Esophagus squamous epithelium (tissue), 5 donors: ENCODE results near the gene SETD1A. TPM values are rescaled to one million over a fixed set of nuclear protein-coding genes. Genes with fewer than 3 reads are reported as not detected.

Experiments
- DNase-seq: peaks from one replicate; lab custom pipeline; 2025; lab: John Stamatoyannopoulos, UW
- H3K27ac ChIP-seq, 4 donors: fragments of 200-600 bp; sonication (generic); one replicate each; pipeline ENCODE4 v1.5.1; 2016 to 2019; ENCODE audit warnings: mild to moderate bottlenecking in 1 of 4
- H3K27me3 ChIP-seq, 4 donors: fragments of 200-600 bp; sonication (generic); 1 replicate in 3 of 4; 2 replicates in 1 of 4; pipeline versions ENCODE4 v1.5.1 to v1.6.0; 2017 to 2021; ENCODE audit warnings: antibody characterized with exemption in 1 of 4
- H3K36me3 ChIP-seq, 3 donors: fragments of 200-600 bp; sonication (generic); one replicate each; pipeline ENCODE4 v1.5.1; 2016 to 2019
- H3K4me1 ChIP-seq, 3 donors: fragments of 200-600 bp; sonication (generic); one replicate each; pipeline ENCODE4 v1.5.1; 2017 to 2019
- H3K4me3 ChIP-seq, 4 donors: fragments of 200-600 bp; sonication (generic); 1 replicate in 3 of 4; 2 replicates in 1 of 4; pipeline ENCODE4 v1.5.1; 2016 to 2019; ENCODE audit warnings: mild to moderate bottlenecking in 2 of 4, moderate library complexity in 1 of 4
- H3K9me3 ChIP-seq, 3 donors: fragments of 200-600 bp; sonication (generic); one replicate each; pipeline ENCODE4 v1.5.1; 2016 to 2019
- CTCF ChIP-seq, 6 experiments: fragments of 450-650 bp in 4 of 6; fragments of 200-600 bp in 2 of 6; sonication (generic) in 2 of 6; IDR thresholded peaks; one replicate each; pipeline ENCODE4 v1.5.1; 2016 to 2019; ENCODE audit warnings: antibody characterized with exemption in 6 of 6, mild to moderate bottlenecking in 4 of 6, moderate library complexity in 4 of 6
- POLR2A ChIP-seq, 4 donors: fragments of 450-650 bp; IDR thresholded peaks; one replicate each; pipeline ENCODE4 v1.6.1; 2017; ENCODE audit warnings: antibody characterized with exemption in 4 of 4, mild to moderate bottlenecking in 4 of 4, moderate library complexity in 3 of 4
- WGBS, 2 donors: methylation state at CpG; one replicate each; pipeline ENCODE4 v1.1.5; 2018; 5-methylcytosine and 5-hydroxymethylcytosine counted together
- intact Hi-C: fragments of 100-400 bp; cut with DNase I; formaldehyde crosslinking; loops from one replicate; pipeline ENCODE4 v1.15.0; 2022
- small RNA-seq, 4 donors: library from RNA; depleted of rRNA; stranded (forward); fragments of <200 nt; gene quantifications; one replicate each; pipeline ENCODE3, GENCODE V24; 2016
- total RNA-seq, 4 donors: library from RNA; depleted of rRNA; stranded (reverse); fragments of >200 nt; gene quantifications; one replicate each; pipeline ENCODE4 v1.1.0, GENCODE V29; 2016
- donor health status: DM: yes; HTN: yes; CAD: no.

Gene SETD1A
- total RNA-seq, 4 donors from 2014 or later: 3.5 to 8.0 (median 5.4) TPM

- Histone ChIP-seq H3K4me3 (no peak overlapping the region), H3K27ac (no peak overlapping the region), H3K9me3 (no peaks in the 10 kb centered on the region), H3K4me1 (peaks cover 6 to 16% (median 10%) of the 10 kb centered on the region in 3 donors), H3K27me3 (no peaks in the 10 kb centered on the region), H3K36me3 (no peaks in the 10 kb centered on the region)
- intact Hi-C loops: no loop called here
- no peak for TF ChIP-seq CTCF (IDR thresholded peaks at IDR 0.05)
- TF ChIP-seq POLR2A (IDR thresholded peaks at IDR 0.05): no peak
- WGBS, 2 donors: 69 to 70% methylated on average over 5 of the region's 5 CpGs
- no peak for DNase-seq
Observed at GRCh38 chr16:31029272-31029671, 71.7 kb downstream of the SETD1A start.

GRCh38 chr16:31031276-31031675 is 73.7 kb downstream of the SETD1A start:
- no peak for DNase-seq
- peaks cover 4 to 17% (median 9%) of the 10 kb centered on the region in 3 donors for H3K36me3 ChIP-seq
- H3K9me3 ChIP-seq: no peaks in the 10 kb centered on the region
- H3K27me3 ChIP-seq: no peaks in the 10 kb centered on the region
- no peak overlapping the region for H3K27ac ChIP-seq
- H3K4me1 ChIP-seq: peaks cover 10 to 34% (median 17%) of the 10 kb centered on the region in 3 donors
- TF ChIP-seq POLR2A (IDR thresholded peaks at IDR 0.05): no peak
- no peak for TF ChIP-seq CTCF (IDR thresholded peaks at IDR 0.05)
- H3K4me3 ChIP-seq: no peak overlapping the region
- WGBS, 2 donors: 78 to 90% methylated on average over 3 to 4 of the region's 4 CpGs
- intact Hi-C loops: no loop called here

GRCh38 chr16:31032736-31033708 is 75.5 kb downstream of the SETD1A start, which contains the start of gene STX4:
TSS of gene STX4 (plus strand) at chr16:31033558. CDS start at chr16:31033806, 248 bp downstream.
- intact Hi-C loops: no loop called here
- peak within 1 kb of the TSS; percentile 89 to 97 (median 95) for H3K27ac ChIP-seq
- H3K9me3 ChIP-seq: no peaks in the 10 kb centered on the region
- peak in 1 of 6 experiments; percentile 19 for TF ChIP-seq CTCF (IDR thresholded peaks at IDR 0.05)
- peak in 2 of 4 donors; percentile 31 to 64 for TF ChIP-seq POLR2A (IDR thresholded peaks at IDR 0.05)
- H3K36me3 ChIP-seq: peaks cover 8 to 35% (median 9%) of the 10 kb centered on the region in 3 donors
- WGBS, 2 donors: 0 to 1% methylated on average over 19 to 31 of the region's 75 CpGs
- H3K4me1 ChIP-seq: peaks cover 10 to 38% (median 17%) of the 10 kb centered on the region in 3 donors
- peak within 1 kb of the TSS; percentile 59 to 99 (median 88) for H3K4me3 ChIP-seq
- no peaks in the 10 kb centered on the region for H3K27me3 ChIP-seq
- peak; percentile 91 for DNase-seq

- WGBS, 2 donors: 1% methylated on average over 23 of the region's 47 CpGs
- Histone ChIP-seq H3K36me3 (peaks cover 15 to 44% (median 16%) of the 10 kb centered on the region in 3 donors), H3K27me3 (no peaks in the 10 kb centered on the region), H3K27ac (peak overlapping the region; percentile 89 to 97 (median 95)), H3K4me3 (peak overlapping the region; percentile 59 to 99 (median 88)), H3K9me3 (no peaks in the 10 kb centered on the region), H3K4me1 (peaks cover 10 to 38% (median 17%) of the 10 kb centered on the region in 3 donors)
- intact Hi-C loops: no loop called here
- DNase-seq: peak; percentile 24
- peak in 2 of 4 donors; percentile 9 to 52 for TF ChIP-seq POLR2A (IDR thresholded peaks at IDR 0.05)
- TF ChIP-seq CTCF (IDR thresholded peaks at IDR 0.05): no peak
Observed at GRCh38 chr16:31033709-31034492, 76.3 kb downstream of the SETD1A start.

Small RNAs within 50 kb of the gene (small RNA-seq; reads per million reads assigned to genes)
- gene AC135048.1: 0 reads per million in 4 donors

Other genes with a start within 250 kb of the SETD1A start
- gene PHKG2, start 209.3 kb upstream of the SETD1A start, total RNA-seq: 10 to 100 TPM; 18.6 to 27.8 (median 21.7) TPM
- 1 to 10 TPM in 3 of 4 donors, not detected in 1; 1.3 to 5.0 (median 3.4) TPM for gene CFAP119, start 195.7 kb upstream of the SETD1A start, total RNA-seq
- 10 to 100 TPM; 53.8 to 81.1 (median 73.4) TPM for gene RNF40, start 195.4 kb upstream of the SETD1A start, total RNA-seq
- 10 to 100 TPM in 1 of 4 donors, 1 to 10 TPM in 3; 5.0 to 11.4 (median 6.2) TPM for gene ZNF629, start 170.5 kb upstream of the SETD1A start, total RNA-seq
- gene BCL7C, start 63.7 kb upstream of the SETD1A start, total RNA-seq: 10 to 100 TPM; 16.2 to 41.4 (median 25.8) TPM
- 1 to 10 TPM in 3 of 4 donors, under 1 TPM in 1; 0.53 to 3.6 (median 1.8) TPM for gene CTF1, start 61.1 kb upstream of the SETD1A start, total RNA-seq
- 10 to 100 TPM; 17.0 to 28.7 (median 25.1) TPM for gene FBXL19, start 34.2 kb upstream of the SETD1A start, total RNA-seq
- gene ORAI3, start 8.7 kb upstream of the SETD1A start, total RNA-seq: 10 to 100 TPM in 3 of 4 donors, 1 to 10 TPM in 1; 4.0 to 28.6 (median 18.0) TPM
- gene HSD3B7, start 27.5 kb downstream of the SETD1A start, total RNA-seq: 10 to 100 TPM in 1 of 4 donors, 1 to 10 TPM in 3; 6.9 to 17.0 (median 8.8) TPM
- gene STX1B, start 52.9 kb downstream of the SETD1A start, total RNA-seq: 1 to 10 TPM in 1 of 4 donors, under 1 TPM in 3; 0.06 to 1.5 (median 0.20) TPM
- 10 to 100 TPM; 19.0 to 35.9 (median 25.1) TPM for gene STX4, start 75.8 kb downstream of the SETD1A start, total RNA-seq
- 10 to 100 TPM in 2 of 4 donors, 1 to 10 TPM in 2; 8.6 to 14.9 (median 10.7) TPM for gene ZNF668, start 116.5 kb downstream of the SETD1A start, total RNA-seq
- gene ZNF646, start 116.7 kb downstream of the SETD1A start, total RNA-seq: 10 to 100 TPM in 2 of 4 donors, 1 to 10 TPM in 2; 6.5 to 13.4 (median 10.0) TPM
- gene PRSS53, start 131.2 kb downstream of the SETD1A start, total RNA-seq: 1 to 10 TPM in 3 of 4 donors, under 1 TPM in 1; 0.41 to 1.3 (median 1.1) TPM
- gene VKORC1, start 137.0 kb downstream of the SETD1A start, total RNA-seq: 10 to 100 TPM; 27.6 to 56.6 (median 44.0) TPM
- gene BCKDK, start 150.6 kb downstream of the SETD1A start, total RNA-seq: 10 to 100 TPM; 26.6 to 39.8 (median 33.5) TPM
- 10 to 100 TPM; 25.7 to 57.2 (median 30.4) TPM for gene KAT8, start 159.9 kb downstream of the SETD1A start, total RNA-seq
- gene PRSS8, start 178.0 kb downstream of the SETD1A start, total RNA-seq: 100 to 1,000 TPM in 1 of 4 donors, 10 to 100 TPM in 3; 39.2 to 121 (median 49.2) TPM
- 1 to 10 TPM in 2 of 4 donors, under 1 TPM in 2; 0.38 to 4.2 (median 1.9) TPM for gene PRSS36, start 192.3 kb downstream of the SETD1A start, total RNA-seq
- gene FUS, start 222.4 kb downstream of the SETD1A start, total RNA-seq: 10 to 100 TPM; 30.2 to 97.8 (median 55.1) TPM
- 10 to 100 TPM; 53.0 to 70.7 (median 63.9) TPM for gene PYCARD, start 245.0 kb downstream of the SETD1A start, total RNA-seq